Measurements from ENCODE around the gene PCDHGA2. TPM values are rescaled to one million over a fixed set of nuclear protein-coding genes. Genes with fewer than 3 reads are reported as not detected.
"Not testable (repeated sequence)": the region's sequence is repeated elsewhere in the genome, so short reads cannot be mapped to it uniquely, and the experiment has no call there.

Gene PCDHGA2
- 2.6 TPM for total RNA-seq

GRCh38 chr5:141338538-141339306 is at the start of gene PCDHGA2:
Gene PCDHGA2, plus strand, starts transcription at chr5:141338760.
- DNase-seq (ENCODE audit: low spot score) = no peak

GRCh38 chr5:141298376-141298775 is 40.2 kb upstream of the PCDHGA2 start:
- no peak for DNase-seq (ENCODE audit: low spot score)

- no peak for DNase-seq (ENCODE audit: low spot score)
Observed at GRCh38 chr5:141303756-141304155, 34.8 kb upstream of the PCDHGA2 start, which contains the start of gene SLC25A2. Gene SLC25A2, minus strand, starts transcription at chr5:141304049. Its CDS starts 184 bp downstream, at chr5:141303865.

- DNase-seq (ENCODE audit: low spot score) = no peak
Observed at GRCh38 chr5:141306630-141307029, 31.9 kb upstream of the PCDHGA2 start.

GRCh38 chr5:141313711-141314110 is 24.8 kb upstream of the PCDHGA2 start:
- DNase-seq (ENCODE audit: low spot score) = no peak

- not testable (repeated sequence) for DNase-seq (ENCODE audit: low spot score)
Observed at GRCh38 chr5:141316963-141317362, 21.6 kb upstream of the PCDHGA2 start.

- no peak for DNase-seq (ENCODE audit: low spot score)
Observed at GRCh38 chr5:141319202-141319601, 19.4 kb upstream of the PCDHGA2 start.

GRCh38 chr5:141319699-141320098 is 18.9 kb upstream of the PCDHGA2 start:
- DNase-seq (ENCODE audit: low spot score) = no peak

- DNase-seq (ENCODE audit: low spot score) = peak; percentile 94
Observed at GRCh38 chr5:141320225-141321169, 18.1 kb upstream of the PCDHGA2 start, which contains the start of gene TAF7. Gene TAF7, minus strand, starts transcription at chr5:141320784. Its CDS starts 740 bp downstream, at chr5:141320044.

- no peak for DNase-seq (ENCODE audit: low spot score)
Observed at GRCh38 chr5:141322261-141322660, 16.3 kb upstream of the PCDHGA2 start.

- DNase-seq (ENCODE audit: low spot score) = no peak
Observed at GRCh38 chr5:141326088-141326854, 12.3 kb upstream of the PCDHGA2 start.

GRCh38 chr5:141328231-141328630 is 10.3 kb upstream of the PCDHGA2 start:
- DNase-seq (ENCODE audit: low spot score) = no peak

GRCh38 chr5:141330299-141331080 is 8.1 kb upstream of the PCDHGA2 start, which contains the start of gene PCDHGA1:
Gene PCDHGA1, plus strand, starts transcription at chr5:141330514.
- DNase-seq (ENCODE audit: low spot score) = no peak

- DNase-seq (ENCODE audit: low spot score) = not testable (repeated sequence)
Observed at GRCh38 chr5:141332571-141332970, 6.0 kb upstream of the PCDHGA2 start.

GRCh38 chr5:141340781-141341354 is 2.3 kb downstream of the PCDHGA2 start:
- DNase-seq (ENCODE audit: low spot score) = not testable (repeated sequence)

GRCh38 chr5:141342773-141343172 is 4.2 kb downstream of the PCDHGA2 start:
- no peak for DNase-seq (ENCODE audit: low spot score)

- DNase-seq (ENCODE audit: low spot score) = no peak
Observed at GRCh38 chr5:141343242-141343952, 4.8 kb downstream of the PCDHGA2 start, which contains the start of gene PCDHGA3. Gene PCDHGA3, plus strand, starts transcription at chr5:141343829. Its CDS starts 205 bp downstream, at chr5:141344034.

GRCh38 chr5:141343953-141344463 is 5.4 kb downstream of the PCDHGA2 start:
- DNase-seq (ENCODE audit: low spot score) = no peak

GRCh38 chr5:141345327-141345726 is 6.8 kb downstream of the PCDHGA2 start:
- no peak for DNase-seq (ENCODE audit: low spot score)

All from ureter (tissue), 1 donor.